GM21717 (cell line): ENCODE results near the gene SRSF10.
"Not testable (repeated sequence)": the region's sequence is repeated elsewhere in the genome, so short reads cannot be mapped to it uniquely, and the experiment has no call there.

Experiments used
- ATAC-seq: cut with Tn5 transposase; IDR thresholded peaks from one replicate; pipeline ENCODE4 v1.9.1; 2021; ENCODE audit warnings: mild to moderate bottlenecking, moderate library complexity; ENCODE audit not compliant: unreplicated experiment

SRSF10 gene

GRCh38 chr1:23979881-23980727 is at the start of gene SRSF10:
SRSF10 (minus strand) TSS chr1:23980327; CDS start chr1:23980255, 72 bp downstream.
- peak; percentile 80 for ATAC-seq

GRCh38 chr1:24027838-24028468 is 47.8 kb upstream of the SRSF10 start:
- ATAC-seq: no peak

- ATAC-seq: no peak
These were observed 42.6 kb upstream of the SRSF10 start for GRCh38 chr1:24022581-24023361.

- no peak for ATAC-seq
These were observed 41.5 kb upstream of the SRSF10 start for GRCh38 chr1:24021403-24022266.

GRCh38 chr1:24020470-24020869 is 40.3 kb upstream of the SRSF10 start:
- no peak for ATAC-seq

GRCh38 chr1:24020025-24020424 is 39.9 kb upstream of the SRSF10 start:
- ATAC-seq: no peak

GRCh38 chr1:24018611-24019580 is 38.8 kb upstream of the SRSF10 start:
- ATAC-seq: no peak

GRCh38 chr1:24015221-24016210 is 35.4 kb upstream of the SRSF10 start:
- ATAC-seq: no peak

- not testable (repeated sequence) for ATAC-seq
These were observed 32.8 kb upstream of the SRSF10 start for GRCh38 chr1:24012878-24013277.

- ATAC-seq: no peak
These were observed 30.5 kb upstream of the SRSF10 start for GRCh38 chr1:24010650-24011049.

- no peak for ATAC-seq
These were observed 29.3 kb upstream of the SRSF10 start for GRCh38 chr1:24009406-24009805.

GRCh38 chr1:24008574-24009184 is 28.6 kb upstream of the SRSF10 start:
- not testable (repeated sequence) for ATAC-seq

GRCh38 chr1:24007079-24007478 is 27.0 kb upstream of the SRSF10 start:
- no peak for ATAC-seq

- no peak for ATAC-seq
These were observed 25.0 kb upstream of the SRSF10 start for GRCh38 chr1:24005163-24005562.

GRCh38 chr1:24004132-24004531 is 24.0 kb upstream of the SRSF10 start:
- no peak for ATAC-seq

- ATAC-seq: no peak
These were observed 23.3 kb upstream of the SRSF10 start for GRCh38 chr1:24003331-24003972.

GRCh38 chr1:24002695-24003094 is 22.6 kb upstream of the SRSF10 start:
- ATAC-seq: no peak
